Duodenal mucosa (tissue), 2 donors: ENCODE data around the gene GDAP1L1.

Experiments
- H3K27ac ChIP-seq: one replicate; pipeline ENCODE4 v1.7.0; 2013; ENCODE audit warnings: low read depth, low read length
- H3K27me3 ChIP-seq, 2 donors: one replicate each; pipeline ENCODE4 v1.7.0; 2013; ENCODE audit warnings: low read length in 2 of 2, control low read depth in 1 of 2; ENCODE audit not compliant: insufficient read depth in 2 of 2, control insufficient read depth in 1 of 2
- H3K36me3 ChIP-seq, 2 donors: one replicate each; pipeline ENCODE4 v1.7.0; 2013; ENCODE audit warnings: low read length in 2 of 2, control low read depth in 1 of 2; ENCODE audit not compliant: insufficient read depth in 2 of 2, control insufficient read depth in 1 of 2
- H3K4me1 ChIP-seq, 2 donors: one replicate each; pipeline ENCODE4 v1.7.0; 2013; ENCODE audit warnings: low read length in 2 of 2, control low read depth in 1 of 2; ENCODE audit not compliant: insufficient read depth in 2 of 2, control insufficient read depth in 1 of 2
- H3K4me3 ChIP-seq, 2 donors: one replicate each; pipeline ENCODE4 v1.7.0; 2013; ENCODE audit warnings: low read length in 2 of 2, low read depth in 1 of 2
- H3K9ac ChIP-seq, 2 donors: one replicate each; pipeline ENCODE4 v1.7.0; 2013; ENCODE audit warnings: low read length in 2 of 2, low read depth in 1 of 2
- H3K9me3 ChIP-seq, 2 donors: one replicate each; pipeline ENCODE4 v1.7.0; 2013; ENCODE audit warnings: low read length in 2 of 2, control low read depth in 1 of 2; ENCODE audit not compliant: control insufficient read depth in 1 of 2

GDAP1L1 gene

GRCh38 chr20:44273231-44274215 lies 26.4 kb downstream of the GDAP1L1 start:
- Histone ChIP-seq H3K27ac (no peak overlapping the region), H3K36me3 (peaks cover 0 to 6% of the 10 kb centered on the region in 2 donors), H3K9me3 (no peaks in the 10 kb centered on the region), H3K27me3 (no peaks in the 10 kb centered on the region), H3K4me1 (no peaks in the 10 kb centered on the region), H3K9ac (no peak overlapping the region), H3K4me3 (no peak overlapping the region)

GRCh38 chr20:44274303-44275017 lies 27.4 kb downstream of the GDAP1L1 start:
- no peaks in the 10 kb centered on the region for H3K27me3 ChIP-seq
- no peak overlapping the region for H3K27ac ChIP-seq
- no peak overlapping the region for H3K4me3 ChIP-seq
- H3K4me1 ChIP-seq: no peaks in the 10 kb centered on the region
- peaks cover 0 to 6% of the 10 kb centered on the region in 2 donors for H3K36me3 ChIP-seq
- no peaks in the 10 kb centered on the region for H3K9me3 ChIP-seq
- no peak overlapping the region for H3K9ac ChIP-seq

- H3K9me3 ChIP-seq: no peaks in the 10 kb centered on the region
- H3K4me3 ChIP-seq: no peak overlapping the region
- H3K4me1 ChIP-seq: peaks cover 8 to 12% of the 10 kb centered on the region in 2 donors
- H3K27ac ChIP-seq: no peak overlapping the region
- no peaks in the 10 kb centered on the region for H3K27me3 ChIP-seq
- no peaks in the 10 kb centered on the region for H3K36me3 ChIP-seq
- no peak overlapping the region for H3K9ac ChIP-seq
Observed at GRCh38 chr20:44279228-44279627, 32.1 kb downstream of the GDAP1L1 start.

GRCh38 chr20:44280387-44280786 lies 33.3 kb downstream of the GDAP1L1 start:
- Histone ChIP-seq H3K27me3 (no peaks in the 10 kb centered on the region), H3K4me1 (peaks cover 8 to 12% of the 10 kb centered on the region in 2 donors), H3K4me3 (no peak overlapping the region), H3K9me3 (no peaks in the 10 kb centered on the region), H3K9ac (no peak overlapping the region), H3K27ac (no peak overlapping the region), H3K36me3 (no peaks in the 10 kb centered on the region)

GRCh38 chr20:44282192-44282591 lies 35.1 kb downstream of the GDAP1L1 start:
- H3K9ac ChIP-seq: no peak overlapping the region
- no peaks in the 10 kb centered on the region for H3K36me3 ChIP-seq
- no peak overlapping the region for H3K4me3 ChIP-seq
- peaks cover 8 to 12% of the 10 kb centered on the region in 2 donors for H3K4me1 ChIP-seq
- H3K27ac ChIP-seq: no peak overlapping the region
- no peaks in the 10 kb centered on the region for H3K9me3 ChIP-seq
- no peaks in the 10 kb centered on the region for H3K27me3 ChIP-seq

DNA sequence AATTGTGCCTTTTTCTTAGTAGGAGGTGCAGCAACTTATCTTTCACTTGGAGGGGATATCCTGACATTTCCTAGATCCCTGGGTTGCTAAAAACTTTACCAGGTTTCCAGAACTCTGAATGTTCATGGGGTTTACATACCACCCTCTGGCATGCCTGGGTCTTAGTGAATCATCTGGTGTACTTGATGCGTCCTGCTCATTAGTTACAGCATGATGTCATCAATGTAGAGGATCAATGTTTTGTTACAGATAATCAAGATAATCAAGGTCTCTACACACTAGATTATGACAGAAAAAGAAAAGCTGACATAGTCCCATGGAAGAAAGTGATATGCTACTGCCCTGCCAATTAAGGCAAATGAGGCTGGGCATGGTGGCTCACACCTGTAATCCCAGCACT lies 36.9 kb downstream of the GDAP1L1 start:
- Histone ChIP-seq H3K9me3 (no peaks in the 10 kb centered on the region), H3K4me1 (peaks cover 8 to 12% of the 10 kb centered on the region in 2 donors), H3K36me3 (no peaks in the 10 kb centered on the region), H3K27ac (no peak overlapping the region), H3K27me3 (no peaks in the 10 kb centered on the region), H3K4me3 (no peak overlapping the region), H3K9ac (no peak overlapping the region)

- Histone ChIP-seq H3K4me3 (no peak overlapping the region), H3K36me3 (no peaks in the 10 kb centered on the region), H3K27ac (no peak overlapping the region), H3K9ac (no peak overlapping the region), H3K9me3 (no peaks in the 10 kb centered on the region), H3K27me3 (no peaks in the 10 kb centered on the region), H3K4me1 (peaks cover 0 to under 1% of the 10 kb centered on the region in 2 donors)
Observed at GRCh38 chr20:44287272-44288097, 40.4 kb downstream of the GDAP1L1 start.

GRCh38 chr20:44288252-44288651 lies 41.1 kb downstream of the GDAP1L1 start:
- Histone ChIP-seq H3K27ac (no peak overlapping the region), H3K9me3 (no peaks in the 10 kb centered on the region), H3K4me1 (no peaks in the 10 kb centered on the region)

GRCh38 chr20:44291754-44292153 lies 44.6 kb downstream of the GDAP1L1 start:
- no peaks in the 10 kb centered on the region for H3K4me1 ChIP-seq
- H3K27me3 ChIP-seq: no peaks in the 10 kb centered on the region
- no peaks in the 10 kb centered on the region for H3K9me3 ChIP-seq
- H3K36me3 ChIP-seq: no peaks in the 10 kb centered on the region
- no peak overlapping the region for H3K27ac ChIP-seq
- H3K4me3 ChIP-seq: no peak overlapping the region
- H3K9ac ChIP-seq: no peak overlapping the region

More at GRCh38 chr20:44288252-44288651, 41.1 kb downstream of the GDAP1L1 start:
- Histone ChIP-seq H3K36me3 (no peaks in the 10 kb centered on the region), H3K9ac (no peak overlapping the region), H3K27me3 (no peaks in the 10 kb centered on the region), H3K4me3 (no peak overlapping the region)
